HEK293 (cell line): ENCODE measurements around the gene CLNS1A.

Experiments used
- BCL11B ChIP-seq: fragments of 450-650 bp; formaldehyde crosslinking; IDR thresholded peaks from 2 replicates; pipeline ENCODE4 v1.5.1; 2016; ENCODE audit warnings: low read depth, missing biosample characterization, missing genetic modification characterization
- FEZF1 ChIP-seq: fragments of 450-650 bp; formaldehyde crosslinking; IDR thresholded peaks from 2 replicates; pipeline ENCODE4 v1.5.1; 2016; ENCODE audit warnings: missing biosample characterization, missing genetic modification characterization
- GFI1B ChIP-seq: fragments of 450-650 bp; formaldehyde crosslinking; IDR thresholded peaks from 2 replicates; pipeline ENCODE4 v1.5.1; 2016; ENCODE audit warnings: missing biosample characterization, missing genetic modification characterization
- GLI2 ChIP-seq: fragments of 450-650 bp; formaldehyde crosslinking; IDR thresholded peaks from 2 replicates; pipeline ENCODE4; 2017; ENCODE audit warnings: missing biosample characterization, missing genetic modification characterization, low read depth, borderline replicate concordance
- KLF8 ChIP-seq: fragments of 450-650 bp; formaldehyde crosslinking; IDR thresholded peaks from 2 replicates; pipeline ENCODE4 v1.5.1; 2016; ENCODE audit warnings: missing biosample characterization, missing genetic modification characterization
- SP2 ChIP-seq: fragments of 450-650 bp; formaldehyde crosslinking; IDR thresholded peaks from 2 replicates; pipeline ENCODE4 v1.5.1; 2016; ENCODE audit warnings: missing biosample characterization, missing genetic modification characterization
- SP3 ChIP-seq: fragments of 450-650 bp; formaldehyde crosslinking; IDR thresholded peaks from 2 replicates; pipeline ENCODE4 v1.5.1; 2016; ENCODE audit warnings: missing biosample characterization, missing genetic modification characterization
- TRIM28 ChIP-seq: IDR thresholded peaks from 2 replicates; pipeline ENCODE4 v1.6.1; 2011; ENCODE audit warnings: low read length, control low read depth, borderline replicate concordance
- ZBTB48 ChIP-seq: fragments of 450-650 bp; formaldehyde crosslinking; IDR thresholded peaks from 2 replicates; pipeline ENCODE4 v1.5.1; 2016; ENCODE audit warnings: missing biosample characterization, missing genetic modification characterization
- ZEB2 ChIP-seq: fragments of 450-650 bp; formaldehyde crosslinking; IDR thresholded peaks from 2 replicates; pipeline ENCODE4 v1.5.1; 2016; ENCODE audit warnings: missing biosample characterization, missing genetic modification characterization
- ZFP3 ChIP-seq: fragments of 450-650 bp; formaldehyde crosslinking; IDR thresholded peaks from 2 replicates; pipeline ENCODE4 v1.5.1; 2016; ENCODE audit warnings: low read depth, missing biosample characterization, missing genetic modification characterization
- ZNF155 ChIP-seq: fragments of 450-650 bp; formaldehyde crosslinking; IDR thresholded peaks from 2 replicates; pipeline ENCODE4 v1.5.1; 2016; ENCODE audit warnings: missing biosample characterization, missing genetic modification characterization
- ZNF169 ChIP-seq: fragments of 450-650 bp; formaldehyde crosslinking; IDR thresholded peaks from 2 replicates; pipeline ENCODE4 v1.5.1; 2016; ENCODE audit warnings: missing biosample characterization, missing genetic modification characterization
- ZNF211 ChIP-seq: fragments of 450-650 bp; formaldehyde crosslinking; IDR thresholded peaks from 2 replicates; pipeline ENCODE4 v1.5.1; 2016; ENCODE audit warnings: low read depth, missing biosample characterization, missing genetic modification characterization
- ZNF366 ChIP-seq: fragments of 450-650 bp; formaldehyde crosslinking; conservative IDR thresholded peaks from 2 replicates; pipeline ENCODE4 v1.5.1; 2016; ENCODE audit warnings: missing biosample characterization, missing genetic modification characterization
- ZNF394 ChIP-seq: fragments of 450-650 bp; formaldehyde crosslinking; IDR thresholded peaks from 2 replicates; pipeline ENCODE4 v1.5.1; 2016; ENCODE audit warnings: missing biosample characterization, missing genetic modification characterization, mild to moderate bottlenecking, moderate library complexity, borderline replicate concordance
- ZNF529 ChIP-seq: fragments of 450-650 bp; formaldehyde crosslinking; IDR thresholded peaks from 2 replicates; pipeline ENCODE4 v1.5.1; 2017; ENCODE audit warnings: missing genetic modification characterization, missing biosample characterization; ENCODE audit not compliant: insufficient replicate concordance
- ZNF621 ChIP-seq: fragments of 450-650 bp; formaldehyde crosslinking; IDR thresholded peaks from 2 replicates; pipeline ENCODE4 v1.5.1; 2017; ENCODE audit warnings: missing biosample characterization, missing genetic modification characterization
- ZNF626 ChIP-seq: fragments of 450-650 bp; sonication (Bioruptor Pico); formaldehyde crosslinking; IDR thresholded peaks from 2 replicates; pipeline ENCODE4 v1.5.1; 2018; ENCODE audit warnings: missing biosample characterization, missing genetic modification characterization, inconsistent platforms
- ZNF677 ChIP-seq: fragments of 450-650 bp; IDR thresholded peaks from 2 replicates; pipeline ENCODE4 v1.5.0; 2018; ENCODE audit warnings: missing biosample characterization, mild to moderate bottlenecking, missing genetic modification characterization, moderate library complexity
- ZNF76 ChIP-seq: fragments of 450-650 bp; formaldehyde crosslinking; IDR thresholded peaks from 2 replicates; pipeline ENCODE4; 2016; ENCODE audit warnings: low read depth, missing biosample characterization, missing genetic modification characterization, borderline replicate concordance
- ZNF791 ChIP-seq: fragments of 450-650 bp; formaldehyde crosslinking; IDR thresholded peaks from 2 replicates; pipeline ENCODE4 v1.5.1; 2016; ENCODE audit warnings: missing biosample characterization, missing genetic modification characterization
- ZSCAN23 ChIP-seq: fragments of 450-650 bp; formaldehyde crosslinking; IDR thresholded peaks from 2 replicates; pipeline ENCODE4 v1.5.1; 2016; ENCODE audit warnings: missing biosample characterization, missing genetic modification characterization
- ZXDB ChIP-seq: fragments of 450-650 bp; formaldehyde crosslinking; IDR thresholded peaks from 2 replicates; pipeline ENCODE4 v1.5.1; 2016; ENCODE audit warnings: missing biosample characterization, missing genetic modification characterization
- TF ChIP-seq, protein P1 (sequence below): fragments of 450-650 bp; formaldehyde crosslinking; IDR thresholded peaks from 2 replicates; pipeline ENCODE4 v1.5.1; 2016; ENCODE audit warnings: missing biosample characterization, missing genetic modification characterization
- TF ChIP-seq, protein P2 (sequence below): fragments of 450-650 bp; IDR thresholded peaks from 2 replicates; pipeline ENCODE4 v1.5.1; 2018; ENCODE audit warnings: missing biosample characterization, mild to moderate bottlenecking, missing genetic modification characterization
- TF ChIP-seq, protein P3 (sequence below): fragments of 450-650 bp; formaldehyde crosslinking; IDR thresholded peaks from 2 replicates; pipeline ENCODE4 v1.5.1; 2016; ENCODE audit warnings: missing biosample characterization, missing genetic modification characterization, low read depth
- TF ChIP-seq, protein P4 (sequence below): fragments of 450-650 bp; IDR thresholded peaks from 2 replicates; pipeline ENCODE4 v1.5.1; 2018; ENCODE audit warnings: missing biosample characterization, missing genetic modification characterization

The CLNS1A gene

DNA sequence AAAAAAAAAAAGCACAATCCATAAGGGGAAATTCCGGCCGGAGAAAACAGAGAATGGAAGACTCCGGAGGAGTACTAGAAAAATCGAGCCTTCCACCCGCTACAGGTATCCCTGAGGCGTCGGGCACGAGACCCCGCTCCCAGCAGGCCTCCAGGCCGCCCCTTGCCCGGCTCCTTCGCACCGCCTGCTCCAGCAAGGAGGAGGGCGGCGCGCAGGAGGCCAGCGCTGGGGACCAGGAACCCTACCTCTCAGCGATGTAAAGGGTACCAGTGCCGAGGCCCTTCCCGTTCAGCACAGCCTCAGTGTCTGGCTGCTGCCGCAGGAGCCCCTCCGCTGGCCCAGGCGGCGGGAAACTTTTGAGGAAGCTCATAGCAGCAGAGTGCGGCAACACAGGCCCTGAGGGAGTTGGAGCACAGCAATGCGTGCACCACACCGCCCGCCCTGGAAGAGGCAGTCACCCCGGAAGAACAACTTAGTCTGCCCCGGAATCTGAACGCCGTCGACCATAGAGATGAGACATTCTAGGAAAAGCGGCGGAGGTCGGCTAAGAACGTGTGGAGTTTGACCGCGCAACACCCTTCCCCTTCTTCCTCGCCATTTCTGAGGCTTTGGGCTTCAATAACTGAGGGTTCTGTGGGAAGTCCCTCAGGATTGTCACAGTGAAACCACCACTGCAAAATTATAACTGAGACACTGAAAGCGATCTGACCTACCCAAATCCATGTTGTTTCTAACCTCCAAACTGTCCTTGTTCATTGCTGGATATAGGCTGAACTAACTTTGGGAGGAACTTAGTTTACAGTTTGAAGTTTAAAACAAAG, at the start of gene CLNS1A (continued):
- peak; percentile 68 for TF ChIP-seq SP3 (tag by site-specific recombination)
- TF ChIP-seq FEZF1 (tag by site-specific recombination) = no peak
- TF ChIP-seq GLI2 (tag by site-specific recombination) = no peak
- TF ChIP-seq ZXDB = peak; percentile 79
- TF ChIP-seq ZNF211 (tag by site-specific recombination) = no peak
- peak; percentile 91 for TF ChIP-seq ZNF677 (tag by site-specific recombination)
- peak; percentile 61; the same call in 1 of the 2 replicates for TF ChIP-seq ZBTB48
- TF ChIP-seq KLF8 = peak; percentile 40; the same call in 1 of the 2 replicates
- 0 out of 2 replicates have a peak, but pooled peaks have one; percentile 4 for TF ChIP-seq ZNF366
- peak; percentile 56 for TF ChIP-seq ZEB2 (tag by site-specific recombination)
- TF ChIP-seq BCL11B = no peak
- no peak for TF ChIP-seq ZNF169
- TF ChIP-seq ZSCAN23 (tag by site-specific recombination) = no peak
- no peak for TF ChIP-seq ZNF155 (tag by site-specific recombination)
- TF ChIP-seq GFI1B (tag by site-specific recombination) = no peak
- TF ChIP-seq ZNF626 (tag by site-specific recombination) = no peak
- peak; percentile 82 for TF ChIP-seq TRIM28
- peak; percentile 80 for TF ChIP-seq SP2
- no peak for TF ChIP-seq ZNF529 (tag by site-specific recombination)
- no peak for TF ChIP-seq ZNF621 (tag by site-specific recombination)
- TF ChIP-seq, protein P1, sequence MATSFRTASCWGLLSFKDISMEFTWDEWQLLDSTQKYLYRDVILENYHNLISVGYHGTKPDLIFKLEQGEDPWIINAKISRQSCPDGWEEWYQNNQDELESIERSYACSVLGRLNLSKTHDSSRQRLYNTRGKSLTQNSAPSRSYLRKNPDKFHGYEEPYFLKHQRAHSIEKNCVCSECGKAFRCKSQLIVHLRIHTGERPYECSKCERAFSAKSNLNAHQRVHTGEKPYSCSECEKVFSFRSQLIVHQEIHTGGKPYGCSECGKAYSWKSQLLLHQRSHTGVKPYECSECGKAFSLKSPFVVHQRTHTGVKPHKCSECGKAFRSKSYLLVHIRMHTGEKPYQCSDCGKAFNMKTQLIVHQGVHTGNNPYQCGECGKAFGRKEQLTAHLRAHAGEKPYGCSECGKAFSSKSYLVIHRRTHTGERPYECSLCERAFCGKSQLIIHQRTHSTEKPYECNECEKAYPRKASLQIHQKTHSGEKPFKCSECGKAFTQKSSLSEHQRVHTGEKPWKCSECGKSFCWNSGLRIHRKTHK (tag by site-specific recombination) = no peak
- TF ChIP-seq ZNF791 = no peak
- TF ChIP-seq ZNF394 = no peak; the same call in 1 of the 2 replicates
- TF ChIP-seq, protein P2, sequence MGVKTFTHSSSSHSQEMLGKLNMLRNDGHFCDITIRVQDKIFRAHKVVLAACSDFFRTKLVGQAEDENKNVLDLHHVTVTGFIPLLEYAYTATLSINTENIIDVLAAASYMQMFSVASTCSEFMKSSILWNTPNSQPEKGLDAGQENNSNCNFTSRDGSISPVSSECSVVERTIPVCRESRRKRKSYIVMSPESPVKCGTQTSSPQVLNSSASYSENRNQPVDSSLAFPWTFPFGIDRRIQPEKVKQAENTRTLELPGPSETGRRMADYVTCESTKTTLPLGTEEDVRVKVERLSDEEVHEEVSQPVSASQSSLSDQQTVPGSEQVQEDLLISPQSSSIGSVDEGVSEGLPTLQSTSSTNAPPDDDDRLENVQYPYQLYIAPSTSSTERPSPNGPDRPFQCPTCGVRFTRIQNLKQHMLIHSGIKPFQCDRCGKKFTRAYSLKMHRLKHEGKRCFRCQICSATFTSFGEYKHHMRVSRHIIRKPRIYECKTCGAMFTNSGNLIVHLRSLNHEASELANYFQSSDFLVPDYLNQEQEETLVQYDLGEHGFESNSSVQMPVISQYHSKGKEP (tag by site-specific recombination) = no peak
- no peak for TF ChIP-seq ZFP3 (tag by site-specific recombination)
- peak; percentile 50; the same call in 1 of the 2 replicates for TF ChIP-seq ZNF76 (tag by site-specific recombination)
- TF ChIP-seq, protein P3, sequence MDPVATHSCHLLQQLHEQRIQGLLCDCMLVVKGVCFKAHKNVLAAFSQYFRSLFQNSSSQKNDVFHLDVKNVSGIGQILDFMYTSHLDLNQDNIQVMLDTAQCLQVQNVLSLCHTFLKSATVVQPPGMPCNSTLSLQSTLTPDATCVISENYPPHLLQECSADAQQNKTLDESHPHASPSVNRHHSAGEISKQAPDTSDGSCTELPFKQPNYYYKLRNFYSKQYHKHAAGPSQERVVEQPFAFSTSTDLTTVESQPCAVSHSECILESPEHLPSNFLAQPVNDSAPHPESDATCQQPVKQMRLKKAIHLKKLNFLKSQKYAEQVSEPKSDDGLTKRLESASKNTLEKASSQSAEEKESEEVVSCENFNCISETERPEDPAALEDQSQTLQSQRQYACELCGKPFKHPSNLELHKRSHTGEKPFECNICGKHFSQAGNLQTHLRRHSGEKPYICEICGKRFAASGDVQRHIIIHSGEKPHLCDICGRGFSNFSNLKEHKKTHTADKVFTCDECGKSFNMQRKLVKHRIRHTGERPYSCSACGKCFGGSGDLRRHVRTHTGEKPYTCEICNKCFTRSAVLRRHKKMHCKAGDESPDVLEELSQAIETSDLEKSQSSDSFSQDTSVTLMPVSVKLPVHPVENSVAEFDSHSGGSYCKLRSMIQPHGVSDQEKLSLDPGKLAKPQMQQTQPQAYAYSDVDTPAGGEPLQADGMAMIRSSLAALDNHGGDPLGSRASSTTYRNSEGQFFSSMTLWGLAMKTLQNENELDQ (tag by site-specific recombination) = no peak
- TF ChIP-seq, protein P4, sequence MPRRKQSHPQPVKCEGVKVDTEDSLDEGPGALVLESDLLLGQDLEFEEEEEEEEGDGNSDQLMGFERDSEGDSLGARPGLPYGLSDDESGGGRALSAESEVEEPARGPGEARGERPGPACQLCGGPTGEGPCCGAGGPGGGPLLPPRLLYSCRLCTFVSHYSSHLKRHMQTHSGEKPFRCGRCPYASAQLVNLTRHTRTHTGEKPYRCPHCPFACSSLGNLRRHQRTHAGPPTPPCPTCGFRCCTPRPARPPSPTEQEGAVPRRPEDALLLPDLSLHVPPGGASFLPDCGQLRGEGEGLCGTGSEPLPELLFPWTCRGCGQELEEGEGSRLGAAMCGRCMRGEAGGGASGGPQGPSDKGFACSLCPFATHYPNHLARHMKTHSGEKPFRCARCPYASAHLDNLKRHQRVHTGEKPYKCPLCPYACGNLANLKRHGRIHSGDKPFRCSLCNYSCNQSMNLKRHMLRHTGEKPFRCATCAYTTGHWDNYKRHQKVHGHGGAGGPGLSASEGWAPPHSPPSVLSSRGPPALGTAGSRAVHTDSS = no peak
